NB4 (cell line): Measurements from ENCODE around the gene CCL15.

Experiments used
- CTCF ChIP-seq: IDR thresholded peaks from one replicate; pipeline ENCODE4 v1.5.1; 2012; ENCODE audit warnings: low read depth, low read length
- POLR2A ChIP-seq: IDR thresholded peaks from 2 replicates; pipeline ENCODE4 v1.6.1; 2011; ENCODE audit warnings: mild to moderate bottlenecking; ENCODE audit not compliant: insufficient read length; ENCODE audit errors: extremely low read depth

GRCh38 chr17:35965272-35965671 is 36.1 kb downstream of the CCL15 start:
- no peak for TF ChIP-seq CTCF
- no peak for TF ChIP-seq POLR2A
